Right ventricle myocardium superior (tissue), 1 donor: Measurements from ENCODE around the gene SH2D1B. TPM values are rescaled to one million over a fixed set of nuclear protein-coding genes. Genes with fewer than 3 reads are reported as not detected.
"Not testable (repeated sequence)": the region's sequence is repeated elsewhere in the genome, so short reads cannot be mapped to it uniquely, and the experiment has no call there.

Source experiments
- ATAC-seq: fragments of 200-7000 bp; cut with Tn5 transposase; one replicate; pipeline ENCODE4 v1.9.1; 2020; ENCODE audit warnings: mild to moderate bottlenecking; ENCODE audit not compliant: poor library complexity
- DNase-seq: peaks from one replicate; pipeline ENCODE4 v3.0.0-alpha.2; 2020
- intact Hi-C: fragments of 100-400 bp; cut with DNase I; formaldehyde crosslinking; loops from one replicate; pipeline ENCODE4 v1.11.2; 2022
- total RNA-seq: library from RNA; stranded (reverse); fragmentation: NEBNext Ultra II Directional; extraction: Animal tissue kit (Norgen Biotek cat#: 25700); gene quantifications from one replicate; pipeline ENCODE4 v1.2.1, GENCODE V29; 2021
- donor health status: DM: no; HTN: yes; CAD: no; lungs with severe emphysema.

SH2D1B gene
- total RNA-seq, 1 donor from 2014 or later, result 0.16 TPM

DNA sequence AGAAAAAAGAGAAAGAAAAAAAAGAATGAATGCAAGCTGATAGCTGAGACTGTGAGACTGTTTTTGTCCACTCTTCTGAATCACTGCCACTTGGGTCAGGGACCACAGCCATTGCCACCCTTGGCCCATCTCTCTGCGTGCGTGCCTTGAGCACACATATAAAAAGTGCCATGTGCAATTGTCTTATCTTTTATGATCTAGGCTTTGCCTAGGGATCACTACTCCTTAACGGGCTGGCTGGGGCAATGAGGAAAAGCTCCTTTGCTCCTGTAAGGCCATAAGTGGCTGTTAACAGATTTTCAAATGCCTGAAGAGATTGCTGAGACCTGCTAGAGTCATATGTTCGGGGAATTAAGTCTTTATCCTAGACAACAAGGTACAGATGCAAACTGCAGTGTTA is 43.5 kb downstream of the SH2D1B start:
- DNase-seq (no peak), ATAC-seq (no peak)
- intact Hi-C loops, result no loop called here

DNA sequence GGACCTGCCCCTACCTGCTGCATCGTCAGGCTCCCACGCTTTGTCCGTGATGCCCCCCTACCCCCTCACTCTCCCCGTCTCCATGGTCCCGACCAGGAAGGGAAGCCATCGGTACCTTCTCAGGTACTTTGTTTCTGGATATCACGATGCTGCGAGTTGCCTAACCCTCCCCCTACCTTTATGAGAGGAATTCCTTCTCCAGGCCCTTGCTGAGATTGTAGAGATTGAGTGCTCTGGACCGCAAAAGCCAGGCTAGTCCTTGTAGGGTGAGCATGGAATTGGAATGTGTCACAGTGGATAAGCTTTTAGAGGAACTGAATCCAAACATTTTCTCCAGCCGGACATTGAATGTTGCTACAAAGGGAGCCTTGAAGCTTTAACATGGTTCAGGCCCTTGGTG is 44.2 kb downstream of the SH2D1B start:
- DNase-seq (no peak), ATAC-seq (no peak)
- intact Hi-C loops, result no loop called here

DNA sequence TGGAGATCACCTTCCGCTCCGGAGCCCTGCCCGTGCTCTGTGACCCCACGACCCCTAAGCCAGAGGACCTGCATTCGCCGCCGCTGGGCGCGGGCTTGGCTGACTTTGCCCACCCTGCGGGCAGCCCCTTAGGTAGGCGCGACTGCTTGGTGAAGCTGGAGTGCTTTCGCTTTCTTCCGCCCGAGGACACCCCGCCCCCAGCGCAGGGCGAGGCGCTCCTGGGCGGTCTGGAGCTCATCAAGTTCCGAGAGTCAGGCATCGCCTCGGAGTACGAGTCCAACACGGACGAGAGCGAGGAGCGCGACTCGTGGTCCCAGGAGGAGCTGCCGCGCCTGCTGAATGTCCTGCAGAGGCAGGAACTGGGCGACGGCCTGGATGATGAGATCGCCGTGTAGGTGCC is 44.9 kb downstream of the SH2D1B start:
- ATAC-seq (no peak), DNase-seq (peak; percentile 48)
- intact Hi-C loops, result no loop called here

GRCh38 chr1:162366671-162367070 is 45.3 kb downstream of the SH2D1B start:
- DNase-seq (no peak), ATAC-seq (no peak)

DNA sequence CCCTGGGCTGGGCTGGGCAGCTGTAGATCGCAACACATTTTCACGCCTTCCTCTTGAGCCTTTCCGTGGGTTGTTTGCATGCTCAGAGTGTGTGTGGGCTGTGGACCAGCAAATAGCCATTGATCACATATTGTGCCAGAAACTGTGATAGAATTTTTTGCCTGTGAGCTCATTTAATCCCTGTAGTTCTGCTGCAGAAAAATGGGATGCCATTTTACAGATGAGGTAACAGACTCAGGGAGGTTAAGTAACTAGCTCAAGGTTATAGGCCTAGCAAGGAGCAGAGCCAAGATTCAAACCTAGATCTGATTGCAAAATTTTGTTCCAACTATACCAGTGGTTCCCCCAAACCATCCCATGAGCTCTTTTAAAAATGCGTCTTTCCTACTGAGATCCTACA is 45.8 kb downstream of the SH2D1B start:
- intact Hi-C loops, result no loop called here
- DNase-seq, result no peak
- ATAC-seq, result no peak

More at GRCh38 chr1:162366671-162367070, 45.3 kb downstream of the SH2D1B start:
- intact Hi-C loops, result no loop called here

GRCh38 chr1:162365284-162366020 is 46.5 kb downstream of the SH2D1B start:
- ATAC-seq (no peak), DNase-seq (no peak)
- intact Hi-C loops, result no loop called here

GRCh38 chr1:162364498-162364897 is 47.4 kb downstream of the SH2D1B start:
- intact Hi-C loops, result no loop called here
- ATAC-seq, result no peak
- no peak for DNase-seq

- no peak for ATAC-seq
- intact Hi-C loops, result no loop called here
- DNase-seq, result no peak
Measured at GRCh38 chr1:162363823-162364222, 48.1 kb downstream of the SH2D1B start.

DNA sequence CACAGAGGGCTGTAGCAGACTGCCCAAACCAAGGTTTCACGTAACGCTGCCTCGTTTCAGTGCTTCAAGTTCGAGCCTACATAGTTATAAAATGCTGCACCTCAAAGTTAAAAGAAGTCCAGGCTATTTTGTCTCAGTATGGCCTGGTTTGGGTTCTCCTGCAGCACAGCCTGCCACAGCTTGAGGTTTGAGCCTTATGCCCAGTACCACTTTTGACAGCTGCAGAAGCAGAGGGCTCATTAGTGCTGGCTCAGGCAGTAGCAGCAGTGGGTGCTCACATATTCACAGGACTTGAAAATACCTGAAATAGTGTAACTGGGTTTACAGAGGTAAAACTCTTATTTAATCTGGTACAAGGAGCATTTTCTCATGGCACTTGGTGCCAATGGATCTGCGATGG is 50.6 kb downstream of the SH2D1B start:
- ATAC-seq, result no peak
- DNase-seq, result no peak
- intact Hi-C loops, result no loop called here

- ATAC-seq, result no peak
- no peak for DNase-seq
- intact Hi-C loops, result no loop called here
Measured at GRCh38 chr1:162360874-162361260, 51.1 kb downstream of the SH2D1B start.

DNA sequence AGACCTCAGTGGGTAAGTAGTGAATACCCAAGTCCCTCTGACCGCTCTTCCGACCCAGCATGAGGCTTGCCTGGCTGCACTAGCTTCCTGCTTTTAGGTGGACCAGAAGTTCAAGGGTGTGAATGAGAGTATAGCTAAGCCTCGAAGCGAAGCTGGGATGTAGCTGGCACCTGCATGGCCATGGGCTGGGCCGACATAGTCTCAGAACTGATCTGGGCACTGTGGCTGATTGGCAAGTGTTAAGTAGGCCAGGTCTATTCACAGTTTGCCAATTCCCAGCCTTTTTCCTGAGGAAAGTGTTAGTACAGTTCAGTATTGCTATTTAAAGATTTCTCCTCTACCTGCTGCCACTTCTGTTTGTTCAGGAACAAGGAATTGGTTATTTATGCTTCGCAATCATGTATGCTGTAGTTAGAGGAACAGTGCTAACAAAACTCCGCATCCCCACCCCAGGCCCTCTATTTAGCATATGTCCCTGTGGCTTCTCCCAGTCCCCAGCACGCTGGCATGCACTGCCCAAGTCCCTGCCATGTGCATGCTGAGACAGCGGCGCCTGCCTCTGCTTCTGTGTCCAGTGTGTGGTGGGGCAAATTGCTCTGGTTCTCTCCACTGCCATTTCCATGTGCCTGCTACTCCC is 51.6 kb downstream of the SH2D1B start:
- intact Hi-C loops, result no loop called here
- ATAC-seq (no peak), DNase-seq (no peak)

GRCh38 chr1:162359523-162360236 is 52.3 kb downstream of the SH2D1B start:
- DNase-seq (no peak), ATAC-seq (no peak)
- intact Hi-C loops, result no loop called here

DNA sequence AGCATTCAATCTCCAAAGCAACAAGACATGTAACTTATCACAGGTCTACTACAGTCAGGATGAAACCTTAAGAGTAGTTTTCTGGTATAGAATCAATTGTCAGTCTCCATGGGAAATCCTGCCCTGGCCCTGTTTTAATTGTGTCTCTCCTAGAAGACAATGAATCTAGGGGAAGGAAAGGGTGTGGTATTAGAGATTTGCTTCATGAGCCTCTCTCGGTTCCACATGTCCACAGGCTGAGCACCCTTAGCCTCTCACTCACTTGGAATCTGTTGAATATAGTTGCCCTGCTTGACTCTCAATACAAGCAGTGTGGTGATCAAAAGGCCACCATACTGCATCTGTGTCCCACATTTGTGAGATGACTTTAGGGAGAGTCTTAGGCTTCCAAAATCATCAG is 53.0 kb downstream of the SH2D1B start:
- DNase-seq (no peak), ATAC-seq (no peak)
- intact Hi-C loops, result no loop called here

GRCh38 chr1:162357681-162358266 is 54.2 kb downstream of the SH2D1B start:
- intact Hi-C loops, result no loop called here
- ATAC-seq, result no peak
- DNase-seq, result no peak

GRCh38 chr1:162353702-162354101 is 58.2 kb downstream of the SH2D1B start:
- ATAC-seq, result no peak
- intact Hi-C loops, result no loop called here
- DNase-seq, result no peak

GRCh38 chr1:162353078-162353477 is 58.9 kb downstream of the SH2D1B start:
- DNase-seq, result no peak
- ATAC-seq, result no peak
- intact Hi-C loops, result no loop called here

DNA sequence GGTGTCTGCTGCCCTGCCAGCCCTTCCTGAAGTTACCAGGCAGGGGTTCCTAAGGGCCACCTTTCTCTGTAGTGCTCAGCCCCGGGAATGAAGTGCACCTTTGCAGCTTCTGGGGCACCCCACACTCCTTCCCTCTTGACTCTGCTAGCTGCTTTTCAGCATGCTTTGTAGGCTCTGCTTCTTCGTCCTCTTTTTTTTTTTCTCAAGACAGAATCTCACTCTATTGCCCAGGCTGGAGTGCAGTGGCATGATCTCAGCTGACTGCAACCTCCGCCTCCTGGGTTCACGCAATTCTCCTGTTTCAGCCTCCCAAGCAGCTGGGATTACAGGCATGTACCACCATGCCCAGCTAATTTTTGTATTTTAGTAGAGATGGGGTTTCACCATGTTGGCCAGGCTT is 60.1 kb downstream of the SH2D1B start:
- intact Hi-C loops, ATAC-seq: not testable (repeated sequence)

DNA sequence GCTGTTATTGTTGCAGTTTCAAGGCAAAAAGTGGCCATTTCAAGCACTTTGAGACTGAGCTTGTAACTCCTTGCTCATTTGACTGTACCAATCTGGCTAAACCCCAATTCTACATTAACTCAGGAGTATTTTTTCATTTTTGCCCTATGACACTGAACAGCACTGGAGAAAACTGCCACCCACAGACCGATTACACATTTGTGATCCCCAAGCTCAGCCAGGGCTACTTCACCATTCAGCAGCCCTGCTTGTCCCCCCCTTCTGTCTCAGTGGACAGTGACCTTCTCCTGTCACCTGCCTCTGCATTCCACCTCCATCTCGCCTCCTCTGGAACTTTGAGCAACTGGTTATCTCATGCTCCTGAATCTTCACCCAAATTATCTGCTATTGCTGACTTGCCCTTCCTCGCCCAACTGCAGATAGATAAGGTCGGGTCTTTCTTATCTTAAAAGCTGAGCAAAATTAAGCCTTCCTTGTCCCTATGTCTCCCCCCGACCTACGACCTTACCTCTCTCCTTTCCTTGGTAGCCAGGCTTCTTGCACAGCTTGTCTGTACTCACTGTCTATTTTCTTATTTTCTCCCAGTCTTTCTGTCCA is 60.6 kb downstream of the SH2D1B start:
- DNase-seq (no peak), ATAC-seq (no peak)
- intact Hi-C loops, result no loop called here

More for the DNA sequence above, 60.1 kb downstream of the SH2D1B start:
- not testable (repeated sequence) for DNase-seq

DNA sequence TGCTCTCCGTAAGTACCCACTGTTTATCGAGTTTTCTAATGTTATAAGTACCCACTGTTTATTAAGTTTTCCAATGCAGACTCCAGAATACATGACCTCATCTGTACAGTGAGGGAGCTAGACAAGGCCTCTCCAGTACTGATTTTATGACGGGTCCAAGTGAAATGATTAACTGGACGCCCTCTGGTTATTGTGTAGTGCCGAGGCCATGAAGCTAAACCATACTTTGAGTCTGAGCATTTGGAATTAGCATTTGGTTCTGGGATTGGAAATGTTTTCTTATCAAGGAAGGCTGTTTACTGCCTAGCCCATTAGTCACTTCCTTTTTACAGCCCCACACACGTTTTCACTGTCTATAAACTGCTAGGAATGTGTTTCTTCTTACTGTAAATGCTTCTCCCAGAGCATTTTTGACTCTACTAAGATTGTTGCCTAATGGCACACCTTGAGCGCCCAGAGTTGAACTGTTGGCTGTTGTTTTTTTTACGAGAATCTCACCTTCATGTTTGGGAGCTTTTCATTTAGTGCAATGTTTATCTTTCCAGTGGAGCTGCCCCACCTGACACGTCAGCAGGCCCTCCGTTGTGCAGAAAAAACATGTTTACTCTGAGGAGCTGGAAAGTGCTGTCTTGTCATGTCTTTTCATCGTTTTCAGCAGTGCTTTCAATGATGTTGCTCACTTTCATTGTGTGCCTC is 62.2 kb downstream of the SH2D1B start:
- no peak for DNase-seq
- ATAC-seq, result no peak
- intact Hi-C loops, result no loop called here
